HepG2 (cell line): ENCODE results near the gene TBATA. TPM values are rescaled to one million over a fixed set of nuclear protein-coding genes. Genes with fewer than 3 reads are reported as not detected.

Source experiments
- ATAC-seq: fragments of 200-7000 bp; cut with Tn5 transposase; 3 replicates; pipeline ENCODE4 v1.9.1; 2020; ENCODE audit warnings: mild to moderate bottlenecking, moderate library complexity
- BruUV-seq: library from RNA; stranded (reverse); fragments of 400-500 nt; replicated peaks from 2 replicates; lab custom pipeline; 2021; lab: Mats Ljungman, UMichigan
- CTCF ChIA-PET: fragments of 300-600 bp; formaldehyde crosslinking; extraction: SDS; loops from one replicate; lab custom pipeline; 2021; ENCODE audit warnings: low total read pairs, inconsistent platforms, low intra/inter-chr PET ratio; lab: Yijun Ruan, JAX
- POLR2A ChIA-PET: fragments of 350-600 bp; sonication (Branson Sonifier 250); formaldehyde crosslinking; loops from one replicate; lab custom pipeline; 2020; ENCODE audit warnings: antibody characterized with exemption, inconsistent platforms; lab: Yijun Ruan, JAX
- DNase-seq: peaks from one replicate; pipeline ENCODE4 v3.0.0-alpha.2; 2015; ENCODE audit warnings: low spot score
- FAIRE-seq: peaks from 3 replicates; lab custom pipeline; 2011; peaks lifted over from hg19 to GRCh38; lab: Jason Lieb, UNC
- H2AFZ ChIP-seq: one replicate; pipeline ENCODE4 v1.6.1; 2011; ENCODE audit warnings: low read length, inconsistent platforms
- H3K27ac ChIP-seq: fragments of 300-600 bp; 3 replicates; pipeline ENCODE4 v1.8.0; 2011; ENCODE audit warnings: mixed run types, mild to moderate bottlenecking, mixed read lengths, low read length, inconsistent platforms; ENCODE audit not compliant: insufficient read depth; ENCODE audit errors: extremely low read length
- H3K27me3 ChIP-seq, 2 experiments: fragments of 200-600 bp in 1 of 2; 2 replicates in 1 of 2; 3 replicates in 1 of 2; pipeline versions ENCODE4 v1.6.0 to v1.8.0; 2011; ENCODE audit warnings: low read length in 2 of 2, mild to moderate bottlenecking in 2 of 2, moderate library complexity in 2 of 2, inconsistent platforms in 1 of 2; ENCODE audit not compliant: insufficient read depth in 2 of 2, control insufficient read depth in 1 of 2
- H3K36me3 ChIP-seq, 2 experiments: fragments of 200-600 bp in 1 of 2; replicated peaks in 1 of 2; 2 replicates in 1 of 2; 3 replicates in 1 of 2; pipeline versions ENCODE4 v1.5.1 to v1.8.0; 2011; ENCODE audit warnings: low read length in 2 of 2, inconsistent platforms in 1 of 2; ENCODE audit not compliant: insufficient read depth in 2 of 2, control insufficient read depth in 1 of 2
- H3K4me1 ChIP-seq: 2 replicates; pipeline ENCODE4 v1.5.1; 2012; ENCODE audit warnings: low read length, inconsistent platforms; ENCODE audit not compliant: insufficient read depth
- H3K4me2 ChIP-seq: 2 replicates; pipeline ENCODE4 v1.6.0; 2011; ENCODE audit warnings: low read depth, low read length, inconsistent platforms
- H3K4me3 ChIP-seq, 3 experiments: fragments of 200-600 bp in 1 of 3; sonication (generic), shearing (Covaris generic) in 1 of 3; replicated peaks in 1 of 3; 2 replicates each; pipeline ENCODE4 v1.5.1; 2011 to 2016; ENCODE audit warnings: low read length in 3 of 3, inconsistent platforms in 2 of 3, low read depth in 2 of 3, mild to moderate bottlenecking in 2 of 3, control low read depth in 1 of 3, mixed read lengths in 1 of 3; ENCODE audit not compliant: insufficient read depth in 1 of 3
- H3K79me2 ChIP-seq: one replicate; pipeline ENCODE4 v1.6.1; 2011; ENCODE audit warnings: low read length, inconsistent platforms; ENCODE audit not compliant: insufficient read depth
- H3K9ac ChIP-seq: 2 replicates; pipeline ENCODE4 v1.6.0; 2011; ENCODE audit warnings: mild to moderate bottlenecking, low read depth, low read length, inconsistent platforms; ENCODE audit not compliant: insufficient read depth
- H3K9me3 ChIP-seq: 2 replicates; pipeline ENCODE4 v1.5.1; 2012; ENCODE audit warnings: mild to moderate bottlenecking, low read length
- H4K20me1 ChIP-seq: 2 replicates; pipeline ENCODE4 v1.6.0; 2011; ENCODE audit warnings: inconsistent platforms, mild to moderate bottlenecking, low read length, moderate library complexity; ENCODE audit not compliant: insufficient read depth
- AFF4 ChIP-seq: sonication (generic); formaldehyde crosslinking; IDR thresholded peaks from 2 replicates; pipeline ENCODE4 v1.4.0; 2020; ENCODE audit warnings: missing genetic modification reagents
- ATRX ChIP-seq: sonication (generic); formaldehyde crosslinking; IDR thresholded peaks from 2 replicates; pipeline ENCODE4 v1.4.0; 2020; ENCODE audit warnings: missing genetic modification reagents, borderline replicate concordance
- CHCHD3 ChIP-seq: sonication (generic); formaldehyde crosslinking; IDR thresholded peaks from 2 replicates; pipeline ENCODE4 v1.8.0; 2022; ENCODE audit warnings: mild to moderate bottlenecking, missing genetic modification reagents, moderate library complexity
- ETV5 ChIP-seq: IDR thresholded peaks from 2 replicates; pipeline ENCODE4 v1.6.1; 2018; ENCODE audit warnings: missing biosample characterization, missing genetic modification reagents, inconsistent platforms, borderline replicate concordance
- MYNN ChIP-seq: sonication (generic); formaldehyde crosslinking; IDR thresholded peaks from 2 replicates; pipeline ENCODE4 v1.4.0; 2020; ENCODE audit warnings: mild to moderate bottlenecking, low read depth, missing genetic modification reagents
- PHF8 ChIP-seq: sonication (generic); formaldehyde crosslinking; IDR thresholded peaks from 2 replicates; pipeline ENCODE4 v1.5.0; 2020; ENCODE audit warnings: missing genetic modification reagents
- SMAD9 ChIP-seq: sonication (generic); formaldehyde crosslinking; IDR thresholded peaks from 2 replicates; pipeline ENCODE4 v1.5.1; 2020; ENCODE audit warnings: mild to moderate bottlenecking, missing genetic modification reagents
- THAP11 ChIP-seq: IDR thresholded peaks from 2 replicates; pipeline ENCODE4 v1.6.1; 2016; ENCODE audit warnings: missing biosample characterization, missing genetic modification reagents
- ZNF24 ChIP-seq: fragments of 450-650 bp; IDR thresholded peaks from 2 replicates; pipeline ENCODE4 v1.6.1; 2017; ENCODE audit warnings: antibody characterized with exemption, mild to moderate bottlenecking
- ZNF263 ChIP-seq: sonication (generic); formaldehyde crosslinking; IDR thresholded peaks from 2 replicates; pipeline ENCODE4 v1.4.0; 2020; ENCODE audit warnings: missing genetic modification reagents
- ZNF331 ChIP-seq: sonication (generic); formaldehyde crosslinking; IDR thresholded peaks from 2 replicates; pipeline ENCODE4 v1.4.0; 2020; ENCODE audit warnings: missing genetic modification reagents
- ZNF501 ChIP-seq: sonication (generic); formaldehyde crosslinking; IDR thresholded peaks from 2 replicates; pipeline ENCODE4 v1.5.1; 2020; ENCODE audit warnings: mild to moderate bottlenecking, moderate library complexity, missing genetic modification reagents
- ZNF563 ChIP-seq: sonication (generic); formaldehyde crosslinking; IDR thresholded peaks from 2 replicates; pipeline ENCODE4 v1.8.0; 2022; ENCODE audit warnings: mild to moderate bottlenecking, moderate library complexity, missing genetic modification reagents
- ZNF576 ChIP-seq: sonication (generic); formaldehyde crosslinking; IDR thresholded peaks from 2 replicates; pipeline ENCODE4 v1.4.0; 2020; ENCODE audit warnings: mild to moderate bottlenecking, missing genetic modification reagents
- ZNF614 ChIP-seq: IDR thresholded peaks from 2 replicates; pipeline ENCODE4 v1.6.1; 2018; ENCODE audit warnings: missing biosample characterization, missing genetic modification reagents, inconsistent platforms, borderline replicate concordance
- WGBS: methylation state at CpG from one replicate; pipeline ENCODE4 v1.1.6; 2017; ENCODE audit warnings: low lambda C conversion rate; 5-methylcytosine and 5-hydroxymethylcytosine counted together
- in situ Hi-C: cut with HindIII; loops from 2 replicates; pipeline ENCODE4 v1.10.0; 2017; ENCODE audit warnings: low pct_unique_long_range_greater_than_20kb; ENCODE audit not compliant: extremely low pct_ligation_motif_present
- intact Hi-C: fragments of 100-400 bp; cut with micrococcal nuclease; formaldehyde crosslinking; loops from one replicate; pipeline ENCODE4 v1.10.0; 2022; ENCODE audit not compliant: unreplicated experiment
- polyA plus RNA-seq, 8 experiments: library from polyadenylated mRNA; depleted of rRNA in 3 of 8; stranded (reverse) in 7 of 8; unstranded in 1 of 8; fragments of >200 nt; fragmentation: Illumina TruSeq in 4 of 8; extraction: Trizol in 4 of 8; gene quantifications; 2 replicates each; pipeline versions ENCODE4 v1.2.1 to v1.2.3, GENCODE V29; 2011 to 2016; ENCODE audit warnings: low read depth in 4 of 8, missing spikeins in 1 of 8, mixed read lengths in 1 of 8; ENCODE audit not compliant: insufficient read depth in 1 of 8
- total RNA-seq, 5 experiments: library from RNA; depleted of rRNA; stranded (reverse); fragments of >200 nt; fragmentation: Illumina TruSeq; extraction: Trizol; gene quantifications; 2 replicates each; pipeline ENCODE4 v1.2.3, GENCODE V29; 2016; ENCODE audit warnings: low read depth in 1 of 5
- TF ChIP-seq, protein P1 (sequence below): sonication (generic); formaldehyde crosslinking; IDR thresholded peaks from 2 replicates; pipeline ENCODE4 v1.8.0; 2022; ENCODE audit warnings: missing genetic modification reagents, low read depth, mild to moderate bottlenecking, borderline replicate concordance

TBATA gene
- total and polyA plus RNA-seq, 2 of the 13 experiments (the other 11 are each of a cell fraction or from before 2014, with no cell fraction given): not detected

DNA sequence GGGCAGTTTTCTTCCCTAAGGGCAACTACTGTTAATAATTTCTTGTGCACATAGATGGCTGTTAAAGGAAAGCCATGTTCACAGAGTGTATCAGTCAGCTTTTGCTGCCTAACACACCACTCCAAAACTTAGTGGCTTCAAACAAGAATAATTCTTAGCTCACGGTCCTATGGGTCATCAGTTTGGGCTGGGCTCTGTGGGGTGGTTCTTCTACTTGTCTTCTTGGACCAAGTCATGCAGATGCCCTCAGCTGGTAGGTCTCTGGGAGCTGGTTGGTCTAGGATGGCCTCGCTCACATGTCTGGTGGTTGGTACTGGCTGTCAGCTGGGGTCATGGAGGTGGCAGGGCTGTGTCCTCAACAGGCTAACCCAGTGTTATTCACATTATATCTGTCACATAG, 39.6 kb downstream of the TBATA start:
- Histone ChIP-seq H3K27me3 (peaks cover 1 to 4% of the 10 kb centered on the region in 2 experiments; a peak in 2 of 5 replicates), H3K9me3 (no peaks in the 10 kb centered on the region), H3K4me3 (no peak overlapping the region), H3K4me2 (no peak overlapping the region), H3K27ac (no peak overlapping the region), H2AFZ (no peak overlapping the region), H3K36me3 (no peaks in the 10 kb centered on the region), H3K79me2 (no peaks in the 10 kb centered on the region), H4K20me1 (no peaks in the 10 kb centered on the region), H3K4me1 (peaks cover 20% of the 10 kb centered on the region), H3K9ac (no peak overlapping the region)
- intact Hi-C loops: no loop called here
- ATAC-seq: no peak
- DNase-seq: no peak
- CTCF ChIA-PET: no interaction called here
- no TSS peak for BruUV-seq
- in situ Hi-C loops: no loop called here
- POLR2A ChIA-PET: no interaction called here
- WGBS: 67% methylated on average over 2 of the region's 2 CpGs
- no peak for TF ChIP-seq ATRX (CRISPR knock-in tag)
- TF ChIP-seq ZNF331 (CRISPR knock-in tag): peak; percentile 95
- TF ChIP-seq ZNF24: no peak
- FAIRE-seq: no peak

- Histone ChIP-seq H3K79me2 (no peaks in the 10 kb centered on the region), H3K36me3 (no peaks in the 10 kb centered on the region), H3K4me2 (no peak overlapping the region), H2AFZ (no peak overlapping the region), H3K9me3 (no peaks in the 10 kb centered on the region), H3K4me3 (no peak overlapping the region), H3K27me3 (peaks cover 1 to 4% of the 10 kb centered on the region in 2 experiments; a peak in 2 of 5 replicates), H3K4me1 (peaks cover 20% of the 10 kb centered on the region), H3K9ac (no peak overlapping the region), H3K27ac (no peak overlapping the region), H4K20me1 (no peaks in the 10 kb centered on the region)
- ChIA-PET CTCF (no interaction called here), POLR2A (no interaction called here)
- WGBS: 37% methylated on average over 6 of the region's 6 CpGs
- no TSS peak for BruUV-seq
- intact Hi-C loops: no loop called here
- ATAC-seq: no peak
- FAIRE-seq: no peak
- DNase-seq: no peak
- in situ Hi-C loops: no loop called here
- TF ChIP-seq ETV5 (CRISPR knock-in tag) (no peak), AFF4 (CRISPR knock-in tag) (no peak), MYNN (CRISPR knock-in tag) (no peak), CHCHD3 (CRISPR knock-in tag) (no peak), ZNF563 (CRISPR knock-in tag) (no peak), ZNF614 (CRISPR knock-in tag) (no peak), ZNF501 (CRISPR knock-in tag) (no peak), ZNF576 (CRISPR knock-in tag) (no peak), SMAD9 (CRISPR knock-in tag) (no peak), THAP11 (CRISPR knock-in tag) (no peak), ZNF263 (no peak), PHF8 (CRISPR knock-in tag) (no peak)
- TF ChIP-seq, protein P1, sequence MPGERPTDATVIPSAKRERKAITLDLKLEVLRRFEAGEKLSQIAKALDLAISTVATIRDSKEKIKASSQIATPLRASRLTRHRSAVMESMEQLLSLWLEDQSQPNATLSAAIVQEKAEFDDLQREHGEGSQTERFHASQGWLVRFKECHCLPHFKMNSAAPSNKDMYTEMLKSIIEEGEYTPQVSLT (CRISPR knock-in tag): no peak
Observed at GRCh38 chr10:70744617-70745143, 40.5 kb downstream of the TBATA start.
